OCI-LY3 (cell line): Measurements from ENCODE around the gene IL17RD.

ENCODE experiments used
- H2AFZ ChIP-seq: fragments of 200-600, 300-600 bp; shearing (Covaris generic); 2 replicates; pipeline ENCODE4 v1.6.0; 2014; ENCODE audit warnings: antibody characterized with exemption, low read depth, low read length
- H3K27ac ChIP-seq: fragments of 200-600, 300-600 bp; sonication (generic); 2 replicates; pipeline ENCODE4 v1.5.1; 2014; ENCODE audit warnings: mild to moderate bottlenecking, low read length, moderate library complexity, mixed read lengths
- H3K27me3 ChIP-seq: fragments of 200-600, 300-600 bp; sonication (generic); 2 replicates; pipeline ENCODE4 v1.6.1; 2014; ENCODE audit warnings: low read depth, low read length, mixed read lengths
- H3K36me3 ChIP-seq: fragments of 200-600, 300-600 bp; sonication (generic); replicated peaks from 2 replicates; pipeline ENCODE3; 2014; ENCODE audit warnings: low read depth, low read length, mixed read lengths
- H3K4me1 ChIP-seq: fragments of 300-600, 200-600 bp; sonication (generic); 2 replicates; pipeline ENCODE4 v1.6.1; 2014; ENCODE audit warnings: low read length, mixed read lengths
- H3K4me2 ChIP-seq: fragments of 200-600, 300-600 bp; sonication (generic); 2 replicates; pipeline ENCODE4 v1.6.1; 2014; ENCODE audit warnings: low read length, mixed read lengths
- H3K4me3 ChIP-seq: fragments of 300-600, 200-600 bp; sonication (generic); 2 replicates; pipeline ENCODE4 v1.5.1; 2014; ENCODE audit warnings: antibody characterized with exemption, mild to moderate bottlenecking, low read length, moderate library complexity
- H3K79me2 ChIP-seq: fragments of 300-600, 200-600 bp; shearing (Covaris generic); 2 replicates; pipeline ENCODE4 v1.6.1; 2014; ENCODE audit warnings: mild to moderate bottlenecking, low read length, mixed read lengths
- H3K9ac ChIP-seq: fragments of 300-600, 200-600 bp; shearing (Covaris generic); 2 replicates; pipeline ENCODE4 v1.6.0; 2014; ENCODE audit warnings: mild to moderate bottlenecking, low read length, moderate library complexity
- H3K9me3 ChIP-seq: fragments of 200-600, 300-600 bp; shearing (Covaris generic); 2 replicates; pipeline ENCODE4 v1.6.1; 2014; ENCODE audit warnings: low read length, mixed read lengths; ENCODE audit not compliant: insufficient read depth
- H4K20me1 ChIP-seq: fragments of 200-600, 300-600 bp; sonication (generic); 2 replicates; pipeline ENCODE4 v1.6.1; 2016; ENCODE audit warnings: low read length, mixed read lengths; ENCODE audit not compliant: insufficient read depth
- EZH2phosphoT487 ChIP-seq: fragments of 200-600 bp; shearing (Covaris generic); IDR thresholded peaks from 2 replicates; pipeline ENCODE4 v1.6.1; 2018; ENCODE audit warnings: antibody characterized with exemption, mixed run types, low read depth
- TF ChIP-seq, protein P1 (sequence below): fragments of 200-600, 300-600 bp; sonication (generic); IDR thresholded peaks from 2 replicates; pipeline ENCODE4 v1.5.1; 2014; ENCODE audit warnings: antibody characterized with exemption, low read length, low read depth

Gene IL17RD

GRCh38 chr3:57120451-57121174 lies 44.5 kb downstream of the IL17RD start:
- Histone ChIP-seq H3K79me2 (no peaks in the 10 kb centered on the region), H3K27ac (no peak overlapping the region), H4K20me1 (no peaks in the 10 kb centered on the region), H3K9ac (no peak overlapping the region), H3K4me3 (no peak overlapping the region), H3K4me2 (no peak overlapping the region), H2AFZ (no peak overlapping the region), H3K4me1 (no peaks in the 10 kb centered on the region), H3K27me3 (peaks cover 14% of the 10 kb centered on the region), H3K9me3 (no peaks in the 10 kb centered on the region), H3K36me3 (no peaks in the 10 kb centered on the region)
- no peak for TF ChIP-seq EZH2phosphoT487
- TF ChIP-seq, protein P1, sequence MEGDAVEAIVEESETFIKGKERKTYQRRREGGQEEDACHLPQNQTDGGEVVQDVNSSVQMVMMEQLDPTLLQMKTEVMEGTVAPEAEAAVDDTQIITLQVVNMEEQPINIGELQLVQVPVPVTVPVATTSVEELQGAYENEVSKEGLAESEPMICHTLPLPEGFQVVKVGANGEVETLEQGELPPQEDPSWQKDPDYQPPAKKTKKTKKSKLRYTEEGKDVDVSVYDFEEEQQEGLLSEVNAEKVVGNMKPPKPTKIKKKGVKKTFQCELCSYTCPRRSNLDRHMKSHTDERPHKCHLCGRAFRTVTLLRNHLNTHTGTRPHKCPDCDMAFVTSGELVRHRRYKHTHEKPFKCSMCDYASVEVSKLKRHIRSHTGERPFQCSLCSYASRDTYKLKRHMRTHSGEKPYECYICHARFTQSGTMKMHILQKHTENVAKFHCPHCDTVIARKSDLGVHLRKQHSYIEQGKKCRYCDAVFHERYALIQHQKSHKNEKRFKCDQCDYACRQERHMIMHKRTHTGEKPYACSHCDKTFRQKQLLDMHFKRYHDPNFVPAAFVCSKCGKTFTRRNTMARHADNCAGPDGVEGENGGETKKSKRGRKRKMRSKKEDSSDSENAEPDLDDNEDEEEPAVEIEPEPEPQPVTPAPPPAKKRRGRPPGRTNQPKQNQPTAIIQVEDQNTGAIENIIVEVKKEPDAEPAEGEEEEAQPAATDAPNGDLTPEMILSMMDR: no peak

DNA sequence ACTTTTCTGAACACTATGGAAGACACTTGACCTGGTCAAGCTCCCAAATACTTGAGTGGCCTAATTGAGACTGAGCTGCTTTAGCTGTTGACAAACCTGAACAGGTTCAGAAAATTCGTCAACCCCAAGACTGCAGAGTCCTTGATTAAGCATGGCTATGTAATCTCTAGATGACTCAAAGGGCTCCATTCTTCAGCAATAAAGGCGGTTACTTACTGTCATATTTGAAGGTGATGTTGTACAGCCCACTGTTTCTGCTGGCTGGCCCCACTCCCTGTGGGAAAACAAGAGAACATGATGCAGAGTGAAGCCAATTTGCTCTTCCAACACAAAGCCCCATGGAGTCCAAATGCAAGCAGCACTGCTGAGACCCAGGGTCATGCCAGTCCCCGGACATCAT lies 45.1 kb downstream of the IL17RD start:
- no peak for TF ChIP-seq EZH2phosphoT487
- TF ChIP-seq, protein P1: no peak
- no peaks in the 10 kb centered on the region for H3K9me3 ChIP-seq
- H3K4me1 ChIP-seq: no peaks in the 10 kb centered on the region
- H3K9ac ChIP-seq: no peak overlapping the region
- no peak overlapping the region for H3K4me2 ChIP-seq
- H3K79me2 ChIP-seq: no peaks in the 10 kb centered on the region
- no peaks in the 10 kb centered on the region for H3K36me3 ChIP-seq
- H4K20me1 ChIP-seq: no peaks in the 10 kb centered on the region
- H2AFZ ChIP-seq: no peak overlapping the region
- H3K27me3 ChIP-seq: peaks cover 14% of the 10 kb centered on the region
- H3K27ac ChIP-seq: no peak overlapping the region
- no peak overlapping the region for H3K4me3 ChIP-seq

GRCh38 chr3:57118254-57118653 lies 46.9 kb downstream of the IL17RD start:
- Histone ChIP-seq H3K9ac (no peak overlapping the region), H3K4me3 (no peak overlapping the region), H3K9me3 (no peaks in the 10 kb centered on the region), H3K4me1 (no peaks in the 10 kb centered on the region), H4K20me1 (no peaks in the 10 kb centered on the region), H2AFZ (no peak overlapping the region), H3K36me3 (no peaks in the 10 kb centered on the region), H3K4me2 (no peak overlapping the region), H3K79me2 (no peaks in the 10 kb centered on the region), H3K27me3 (peaks cover 12% of the 10 kb centered on the region), H3K27ac (no peak overlapping the region)
- TF ChIP-seq EZH2phosphoT487: no peak
- TF ChIP-seq, protein P1: no peak

DNA sequence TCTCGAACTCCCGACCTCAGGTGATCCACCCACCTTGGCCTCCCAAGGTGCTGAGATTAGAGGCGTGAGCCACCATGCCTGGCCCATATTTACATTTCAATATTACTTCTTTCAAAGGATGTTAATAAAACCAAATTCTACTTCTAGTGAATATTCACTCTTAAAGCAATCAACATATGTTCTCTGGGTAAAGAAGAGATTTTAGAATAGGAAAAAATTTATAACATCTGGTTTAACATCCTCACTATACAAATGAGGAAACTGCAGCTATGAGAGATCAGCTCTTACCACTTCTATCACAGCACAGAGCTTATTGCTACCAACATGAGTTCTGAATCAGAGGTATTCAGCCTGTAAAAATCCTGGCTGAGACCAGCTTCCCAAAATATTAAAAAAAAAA lies 48.7 kb downstream of the IL17RD start:
- H3K27ac ChIP-seq: no peak overlapping the region
- no peaks in the 10 kb centered on the region for H3K79me2 ChIP-seq
- peaks cover 6% of the 10 kb centered on the region for H3K4me1 ChIP-seq
- no peaks in the 10 kb centered on the region for H4K20me1 ChIP-seq
- H3K4me3 ChIP-seq: no peak overlapping the region
- no peaks in the 10 kb centered on the region for H3K9me3 ChIP-seq
- no peak overlapping the region for H3K9ac ChIP-seq
- no peak overlapping the region for H3K4me2 ChIP-seq
- H3K36me3 ChIP-seq: no peaks in the 10 kb centered on the region
- no peak for TF ChIP-seq EZH2phosphoT487
- TF ChIP-seq, protein P1: no peak
- no peak overlapping the region for H2AFZ ChIP-seq
- H3K27me3 ChIP-seq: peaks cover 3% of the 10 kb centered on the region
